Spleen (tissue), 7 donors: ENCODE measurements around the gene ARHGEF7.
"Not testable (repeated sequence)": the region's sequence is repeated elsewhere in the genome, so short reads cannot be mapped to it uniquely, and the experiment has no call there.

ENCODE experiments used
- POLR2A ChIP-seq, 3 donors: fragments of 450-650 bp; IDR thresholded peaks; one replicate each; pipeline ENCODE4 v1.5.1; 2017; ENCODE audit warnings: antibody characterized with exemption in 3 of 3, mild to moderate bottlenecking in 1 of 3
- TF ChIP-seq, protein P1 (sequence below), 11 experiments: fragments of 200-600 bp in 7 of 11; fragments of 450-650 bp in 4 of 11; sonication (generic) in 4 of 11; IDR thresholded peaks in 8 of 11; conservative IDR thresholded peaks in 3 of 11; 1 replicate in 7 of 11; 2 replicates in 4 of 11; pipeline versions ENCODE4 v1.4.0 to v1.8.0; 2016 to 2021; ENCODE audit warnings: antibody characterized with exemption in 11 of 11, inconsistent platforms in 4 of 11, mild to moderate bottlenecking in 1 of 11
- donor health status: DM: no; HTN: no; CAD: no; lungs with moderate emphysema.
- donor health status: DM: no; HTN: no; CAD: no.
- donor health status: DM: no; HTN: no; CAD: no.

DNA sequence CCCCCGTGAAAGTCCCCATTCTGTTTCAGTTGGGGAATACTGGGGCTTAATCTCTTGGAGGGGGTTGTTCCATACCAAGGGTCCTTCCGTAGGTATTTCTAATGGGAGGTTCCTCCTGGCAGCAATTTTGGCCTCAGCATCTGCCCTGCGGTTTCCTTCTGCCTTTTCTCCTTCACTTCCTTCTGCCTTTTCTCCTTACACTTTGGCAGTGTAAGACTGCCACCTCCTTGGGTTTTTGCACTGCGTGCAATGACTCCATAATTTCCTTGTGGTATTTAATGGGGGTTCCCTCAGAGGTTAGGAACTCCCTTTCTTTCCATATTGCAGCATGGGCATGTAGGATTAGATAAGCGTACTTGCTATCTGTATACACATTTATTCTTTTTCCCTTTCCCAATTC, 78.1 kb downstream of the ARHGEF7 start:
- TF ChIP-seq, protein P1, sequence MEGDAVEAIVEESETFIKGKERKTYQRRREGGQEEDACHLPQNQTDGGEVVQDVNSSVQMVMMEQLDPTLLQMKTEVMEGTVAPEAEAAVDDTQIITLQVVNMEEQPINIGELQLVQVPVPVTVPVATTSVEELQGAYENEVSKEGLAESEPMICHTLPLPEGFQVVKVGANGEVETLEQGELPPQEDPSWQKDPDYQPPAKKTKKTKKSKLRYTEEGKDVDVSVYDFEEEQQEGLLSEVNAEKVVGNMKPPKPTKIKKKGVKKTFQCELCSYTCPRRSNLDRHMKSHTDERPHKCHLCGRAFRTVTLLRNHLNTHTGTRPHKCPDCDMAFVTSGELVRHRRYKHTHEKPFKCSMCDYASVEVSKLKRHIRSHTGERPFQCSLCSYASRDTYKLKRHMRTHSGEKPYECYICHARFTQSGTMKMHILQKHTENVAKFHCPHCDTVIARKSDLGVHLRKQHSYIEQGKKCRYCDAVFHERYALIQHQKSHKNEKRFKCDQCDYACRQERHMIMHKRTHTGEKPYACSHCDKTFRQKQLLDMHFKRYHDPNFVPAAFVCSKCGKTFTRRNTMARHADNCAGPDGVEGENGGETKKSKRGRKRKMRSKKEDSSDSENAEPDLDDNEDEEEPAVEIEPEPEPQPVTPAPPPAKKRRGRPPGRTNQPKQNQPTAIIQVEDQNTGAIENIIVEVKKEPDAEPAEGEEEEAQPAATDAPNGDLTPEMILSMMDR (IDR thresholded peaks at IDR 0.05 in 8 of 11, conservative IDR thresholded peaks at IDR 0.05 in 3 of 11): not testable (repeated sequence)
- not testable (repeated sequence) for TF ChIP-seq POLR2A (IDR thresholded peaks at IDR 0.05)
